ENCODE data around the gene GP1BB.

DNA sequence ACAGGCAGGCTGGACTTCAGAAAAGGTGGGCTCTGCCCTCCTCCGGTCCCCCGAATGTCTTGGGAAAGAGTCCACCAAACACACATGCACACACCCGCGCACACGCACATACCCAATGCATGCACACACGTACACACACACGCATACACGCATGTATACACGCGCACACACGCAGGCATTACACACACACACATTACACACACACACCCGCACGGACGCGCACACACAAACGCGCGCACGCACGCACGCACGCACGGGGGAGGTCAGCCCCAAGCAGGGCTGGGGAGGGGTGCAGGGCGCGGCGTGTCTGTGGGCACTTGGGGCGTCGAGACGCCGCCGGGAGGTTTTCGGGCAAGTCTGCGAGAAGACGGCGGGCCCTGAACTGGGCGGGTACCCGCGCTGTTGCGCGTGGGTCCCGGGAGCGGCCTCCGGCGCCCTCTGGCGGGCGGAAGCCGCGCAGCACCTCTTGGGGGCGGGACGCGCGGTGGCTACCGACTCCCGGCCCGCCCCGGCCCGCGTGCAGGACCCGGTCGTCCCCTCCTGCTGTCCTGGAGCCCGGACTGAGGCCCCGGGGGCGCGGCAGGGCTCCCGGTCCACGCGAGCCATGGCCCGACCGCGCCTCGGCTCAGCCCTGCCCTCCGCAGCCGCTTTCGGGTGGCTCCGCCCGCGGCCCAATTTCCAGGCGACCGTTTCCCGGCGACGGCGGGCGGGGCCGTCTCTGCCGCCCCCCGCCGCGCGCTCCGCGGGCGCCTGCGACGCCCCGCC, 5.5 kb upstream of the GP1BB start:
- TF ChIP-seq SP1 (CRISPR knock-in tag; conservative IDR thresholded peaks at IDR 0.05) (no peak), NR3C1 (CRISPR knock-in tag; conservative IDR thresholded peaks at IDR 0.05; ENCODE audit: low read depth) (no peak)

All from WTC11 (cell line).